ENCODE results near the gene FOXRED2. TPM values are rescaled to one million over a fixed set of nuclear protein-coding genes. Genes with fewer than 3 reads are reported as not detected.
A peak's percentile ranks its signal among the peaks of the same experiment; 100 is the strongest.

The FOXRED2 gene
- total RNA-seq, 4 donors from 2014 or later, result 0.29 to 24.7 (median 9.5) TPM

DNA sequence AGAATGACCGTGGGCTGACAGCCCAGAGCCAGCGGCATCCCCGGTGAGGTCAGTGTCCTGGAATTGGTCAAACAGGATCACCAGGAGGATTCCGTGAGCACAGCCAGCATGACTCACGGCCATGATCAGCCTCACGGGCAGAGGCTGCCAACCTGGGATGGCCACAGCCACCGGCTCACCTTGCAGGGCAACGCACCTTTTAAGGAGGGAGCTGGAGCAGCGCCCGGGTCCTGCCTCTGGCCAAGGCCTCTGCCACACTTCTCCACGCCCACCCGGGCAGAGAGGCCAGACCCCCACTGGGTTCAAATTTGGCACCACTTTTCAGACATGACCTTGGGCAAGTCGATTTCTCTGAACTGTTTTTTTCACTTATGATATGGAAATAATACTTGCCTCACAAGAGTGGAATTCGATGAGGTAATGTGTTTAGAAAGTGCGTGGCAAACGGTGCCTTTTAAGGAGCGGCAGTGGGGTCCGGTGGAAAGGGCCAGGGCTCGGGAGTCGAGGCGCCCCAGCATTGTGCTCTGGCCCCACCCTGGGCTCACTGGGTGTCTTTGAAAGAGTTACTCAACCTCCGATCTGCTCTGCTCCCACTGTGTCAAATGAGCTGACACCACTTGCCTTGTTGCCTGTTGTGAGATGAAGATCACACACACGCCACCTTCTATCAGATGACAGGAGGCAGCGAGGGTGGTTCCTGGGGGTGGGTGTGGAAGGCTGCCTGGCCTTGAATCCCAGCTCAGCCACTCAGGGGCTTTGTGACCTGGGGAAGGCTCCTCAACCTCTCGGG lies 41.4 kb downstream of the FOXRED2 start:
- peak overlapping the region; percentile 96 to 97 for H3K27ac ChIP-seq
- H3K4me3 ChIP-seq, result no peak overlapping the region
- no peaks in the 10 kb centered on the region for H3K36me3 ChIP-seq
- DNase-seq, result peak; percentile 79 to 92
- H3K27me3 ChIP-seq, result no peaks in the 10 kb centered on the region
- intact Hi-C loops (cut with DNase I; ENCODE audit: low total_unique reads), result loop anchor here (10.0 kb wide), 1 partner anchor 141 kb away; no protein-coding TSS in a partner anchor
- H3K9me3 ChIP-seq, result no peaks in the 10 kb centered on the region
- H3K4me1 ChIP-seq, result peaks cover 9 to 11% of the 10 kb centered on the region in 2 donors
- TF ChIP-seq POLR2A (IDR thresholded peaks at IDR 0.05), result peak; percentile 22 to 30
- TF ChIP-seq, protein P1, sequence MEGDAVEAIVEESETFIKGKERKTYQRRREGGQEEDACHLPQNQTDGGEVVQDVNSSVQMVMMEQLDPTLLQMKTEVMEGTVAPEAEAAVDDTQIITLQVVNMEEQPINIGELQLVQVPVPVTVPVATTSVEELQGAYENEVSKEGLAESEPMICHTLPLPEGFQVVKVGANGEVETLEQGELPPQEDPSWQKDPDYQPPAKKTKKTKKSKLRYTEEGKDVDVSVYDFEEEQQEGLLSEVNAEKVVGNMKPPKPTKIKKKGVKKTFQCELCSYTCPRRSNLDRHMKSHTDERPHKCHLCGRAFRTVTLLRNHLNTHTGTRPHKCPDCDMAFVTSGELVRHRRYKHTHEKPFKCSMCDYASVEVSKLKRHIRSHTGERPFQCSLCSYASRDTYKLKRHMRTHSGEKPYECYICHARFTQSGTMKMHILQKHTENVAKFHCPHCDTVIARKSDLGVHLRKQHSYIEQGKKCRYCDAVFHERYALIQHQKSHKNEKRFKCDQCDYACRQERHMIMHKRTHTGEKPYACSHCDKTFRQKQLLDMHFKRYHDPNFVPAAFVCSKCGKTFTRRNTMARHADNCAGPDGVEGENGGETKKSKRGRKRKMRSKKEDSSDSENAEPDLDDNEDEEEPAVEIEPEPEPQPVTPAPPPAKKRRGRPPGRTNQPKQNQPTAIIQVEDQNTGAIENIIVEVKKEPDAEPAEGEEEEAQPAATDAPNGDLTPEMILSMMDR (IDR thresholded peaks at IDR 0.05), result no peak

DNA sequence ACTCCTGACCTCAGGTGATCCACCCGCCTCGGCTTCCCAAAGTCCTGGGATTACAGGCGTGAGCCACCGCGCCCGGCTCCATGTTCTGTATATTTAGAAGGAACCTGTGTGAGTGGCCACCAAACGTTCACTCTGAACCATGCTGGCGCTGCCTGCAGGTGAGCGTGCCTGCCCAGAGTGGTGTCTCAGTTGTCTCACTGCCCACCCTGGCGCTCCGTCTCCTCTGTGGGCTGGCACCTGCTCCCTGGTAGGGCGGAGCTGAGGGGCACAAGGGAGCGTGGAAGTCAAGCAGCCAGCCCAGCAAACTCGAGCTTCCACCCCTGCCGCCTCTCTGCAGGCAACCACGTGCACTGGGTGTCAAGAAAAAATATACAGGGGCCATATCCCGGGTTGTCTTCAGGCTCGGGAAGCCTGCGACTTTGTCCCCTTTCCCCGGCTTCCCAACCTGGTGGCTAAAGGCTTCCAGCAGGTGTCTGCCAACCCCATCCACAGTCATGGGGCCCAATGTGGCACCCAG lies 42.1 kb downstream of the FOXRED2 start:
- Histone ChIP-seq H3K27ac (peak overlapping the region; percentile 96 to 97), H3K36me3 (no peaks in the 10 kb centered on the region), H3K27me3 (no peaks in the 10 kb centered on the region), H3K4me3 (no peak overlapping the region), H3K9me3 (no peaks in the 10 kb centered on the region), H3K4me1 (peaks cover 6 to 11% of the 10 kb centered on the region in 2 donors)
- DNase-seq, result no peak
- intact Hi-C loops (cut with DNase I; ENCODE audit: low total_unique reads), result loop anchor here (10.0 kb wide), 1 partner anchor 140 kb away; no protein-coding TSS in a partner anchor
- no peak for TF ChIP-seq POLR2A (IDR thresholded peaks at IDR 0.05)
- TF ChIP-seq, protein P1 (IDR thresholded peaks at IDR 0.05), result no peak

DNA sequence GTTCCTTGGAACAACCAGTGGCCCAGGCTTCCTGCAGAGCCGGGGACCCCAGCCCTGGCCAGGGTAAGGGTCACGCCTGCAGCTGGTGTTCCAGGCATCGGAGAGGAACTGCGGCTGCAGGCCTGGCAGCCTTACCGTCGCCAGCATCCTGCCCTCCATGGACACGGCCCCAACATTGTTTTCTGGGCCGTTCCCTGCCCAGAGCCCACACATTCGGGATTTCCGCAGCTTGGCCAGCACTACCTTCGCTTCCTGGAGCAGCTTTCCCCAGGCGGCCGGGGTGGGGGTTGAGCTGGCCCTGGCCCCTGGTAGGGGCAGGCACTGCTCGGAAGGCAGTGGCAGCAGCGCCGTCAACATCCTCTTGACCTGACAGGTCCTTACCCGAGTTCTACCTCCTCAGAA lies 43.1 kb downstream of the FOXRED2 start:
- H3K9me3 ChIP-seq, result no peaks in the 10 kb centered on the region
- H3K36me3 ChIP-seq, result no peaks in the 10 kb centered on the region
- TF ChIP-seq, protein P1 (IDR thresholded peaks at IDR 0.05), result no peak
- TF ChIP-seq POLR2A (IDR thresholded peaks at IDR 0.05), result peak in 1 of 2 donors; percentile 7
- peaks cover 0 to 11% of the 10 kb centered on the region in 2 donors for H3K4me1 ChIP-seq
- DNase-seq, result peak in 1 of 2 donors; percentile 74
- H3K4me3 ChIP-seq, result no peak overlapping the region
- H3K27me3 ChIP-seq, result no peaks in the 10 kb centered on the region
- intact Hi-C loops (cut with DNase I; ENCODE audit: low total_unique reads), result loop anchor here (10.0 kb wide), 1 partner anchor 139 kb away; no protein-coding TSS in a partner anchor
- H3K27ac ChIP-seq, result peak overlapping the region; percentile 96 to 97

DNA sequence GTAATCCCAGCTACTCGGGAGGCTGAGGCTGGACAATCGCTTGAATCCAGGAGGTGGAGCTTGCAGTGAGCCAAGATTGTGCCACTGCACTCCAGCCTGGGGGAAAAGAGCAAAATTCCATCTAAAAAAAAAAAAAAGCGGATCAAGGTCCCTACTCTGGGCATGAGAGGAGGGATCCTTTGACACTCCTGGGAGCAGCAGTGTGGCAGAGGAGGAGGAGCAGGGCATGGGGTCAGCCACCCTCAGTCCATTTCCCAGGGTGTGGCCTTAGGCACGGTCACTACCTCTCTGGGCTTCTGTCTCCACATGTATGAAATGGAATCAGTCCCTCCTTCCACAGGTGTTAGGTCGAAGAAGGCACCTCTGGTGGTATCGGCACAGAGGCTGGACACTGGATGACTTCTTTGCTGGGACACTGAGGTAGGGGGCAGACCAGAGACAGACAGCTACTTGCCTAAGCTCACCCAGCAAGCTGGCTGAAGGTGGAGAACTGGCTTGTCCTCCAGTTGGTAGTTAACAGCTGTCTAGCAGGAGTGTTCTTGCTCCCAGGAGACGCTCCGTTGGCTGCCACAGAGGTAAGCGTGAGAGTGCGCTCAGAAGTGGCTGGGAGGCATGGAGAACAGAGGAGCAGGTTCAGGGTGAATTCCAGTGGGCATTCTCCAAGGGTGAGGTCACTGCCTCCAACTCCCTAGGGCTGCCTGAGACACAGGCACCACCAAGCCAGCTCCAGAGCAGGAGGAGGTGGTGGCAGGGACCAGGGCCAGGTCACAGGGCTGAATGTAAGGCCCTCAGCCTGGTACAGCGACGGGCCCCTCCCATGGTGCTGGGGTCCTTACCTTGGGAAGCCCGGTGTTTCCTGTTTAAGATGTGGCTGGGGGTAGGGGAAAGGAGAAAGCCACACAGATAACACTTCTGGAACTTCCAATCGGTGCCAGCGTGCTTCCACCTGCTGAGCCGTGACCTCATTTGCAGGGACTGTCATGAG lies 44.9 kb downstream of the FOXRED2 start:
- H3K27ac ChIP-seq, result peak overlapping the region; percentile 96 to 97
- peaks cover 0 to 15% of the 10 kb centered on the region in 2 donors for H3K4me1 ChIP-seq
- intact Hi-C loops (cut with DNase I; ENCODE audit: low total_unique reads), result loop anchor here (10.0 kb wide), 1 partner anchor 137 kb away; no protein-coding TSS in a partner anchor

More for the DNA sequence above, 44.9 kb downstream of the FOXRED2 start:
- Histone ChIP-seq H3K27me3 (no peaks in the 10 kb centered on the region), H3K4me3 (no peak overlapping the region), H3K36me3 (no peaks in the 10 kb centered on the region), H3K9me3 (no peaks in the 10 kb centered on the region)
- peak; percentile 55 to 75 for DNase-seq
- TF ChIP-seq, protein P1 (IDR thresholded peaks at IDR 0.05), result no peak
- peak in 1 of 2 donors; percentile 24 for TF ChIP-seq POLR2A (IDR thresholded peaks at IDR 0.05)
